T-helper 17 cell (primary cell): ENCODE measurements around the gene FOXI1. TPM values are rescaled to one million over a fixed set of nuclear protein-coding genes. Genes with fewer than 3 reads are reported as not detected.
A peak's percentile ranks its signal among the peaks of the same experiment; 100 is the strongest.

Experiments used
- ATAC-seq: fragments of 150-1000 bp; cut with Tn5 transposase; 2 replicates; pipeline ENCODE4 v1.10.0; 2021; ENCODE audit warnings: mild to moderate bottlenecking, moderate library complexity
- DNase-seq, 3 donors: peaks; one replicate each; pipeline versions ENCODE4 v3.0.0 to v3.0.0-alpha.2; 2020 to 2021
- H3K9me3 ChIP-seq: one replicate; pipeline ENCODE4 v1.7.0; 2013; ENCODE audit warnings: low read length, mild to moderate bottlenecking; ENCODE audit not compliant: control insufficient read depth, poor library complexity, severe bottlenecking
- H3K27ac Mint-ChIP-seq: one replicate; pipeline ENCODE4 v1.8.0; 2022; ENCODE audit warnings: mild to moderate bottlenecking, moderate library complexity, mixed read lengths
- H3K27me3 Mint-ChIP-seq: one replicate; pipeline ENCODE4 v1.8.0; 2022; ENCODE audit warnings: mixed read lengths
- H3K36me3 Mint-ChIP-seq: one replicate; pipeline ENCODE4 v1.8.0; 2022; ENCODE audit warnings: low read depth, mixed read lengths
- H3K4me1 Mint-ChIP-seq: one replicate; pipeline ENCODE4 v1.8.0; 2022; ENCODE audit warnings: mild to moderate bottlenecking, mixed read lengths
- H3K4me3 Mint-ChIP-seq: one replicate; pipeline ENCODE4 v1.8.0; 2022; ENCODE audit warnings: mild to moderate bottlenecking, moderate library complexity, mixed read lengths
- total RNA-seq, 4 donors: library from RNA in 2 of 4; stranded (reverse) in 2 of 4; gene quantifications; one replicate each; pipeline ENCODE4 v1.2.3 and lab custom pipeline; 2022 to 2026

Gene FOXI1
- total RNA-seq (under 1 TPM in 1 of 2 donors, not detected in 1; 0.18 TPM), total RNA-seq (lab: John Stamatoyannopoulos, UW) (0 to 0.46 reads per million in 2 donors)

DNA sequence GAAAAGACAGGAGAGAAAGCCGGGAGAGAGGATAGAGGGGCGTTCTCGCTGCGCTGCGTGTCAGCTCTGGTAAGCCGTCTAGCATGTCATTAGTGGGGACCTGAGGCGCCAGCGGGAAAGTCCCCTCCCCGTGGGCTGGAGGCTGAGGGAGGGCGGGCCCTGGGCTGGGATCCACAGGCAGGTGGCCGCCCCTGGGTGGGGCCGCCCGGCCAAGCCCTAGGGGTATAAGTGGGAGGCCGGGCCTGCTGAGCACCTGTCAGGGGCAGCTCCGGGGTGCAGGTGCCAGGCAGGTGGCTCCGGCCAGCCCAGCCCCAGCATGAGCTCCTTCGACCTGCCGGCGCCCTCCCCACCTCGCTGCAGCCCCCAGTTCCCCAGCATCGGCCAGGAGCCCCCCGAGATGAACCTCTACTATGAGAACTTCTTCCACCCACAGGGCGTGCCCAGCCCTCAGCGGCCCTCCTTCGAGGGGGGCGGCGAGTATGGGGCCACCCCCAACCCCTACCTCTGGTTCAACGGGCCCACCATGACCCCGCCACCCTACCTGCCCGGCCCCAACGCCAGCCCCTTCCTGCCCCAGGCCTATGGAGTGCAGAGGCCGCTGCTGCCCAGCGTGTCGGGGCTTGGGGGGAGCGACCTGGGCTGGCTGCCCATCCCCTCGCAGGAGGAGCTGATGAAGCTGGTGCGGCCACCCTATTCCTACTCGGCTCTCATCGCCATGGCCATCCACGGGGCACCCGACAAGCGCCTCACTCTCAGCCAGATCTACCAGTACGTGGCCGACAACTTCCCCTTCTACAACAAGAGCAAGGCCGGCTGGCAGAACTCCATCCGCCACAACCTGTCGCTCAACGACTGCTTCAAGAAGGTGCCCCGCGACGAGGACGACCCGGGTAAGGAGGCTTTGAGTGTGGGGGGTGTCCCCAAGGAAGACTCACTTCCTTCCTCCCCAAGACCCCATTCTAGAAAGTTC, at the start of gene FOXI1:
FOXI1 (plus strand) TSS at position 256 of the 970 bp plus-strand sequence; CDS start at position 317, 61 bp downstream.
- no peak within 1 kb of the TSS for H3K4me3 Mint-ChIP-seq

DNA sequence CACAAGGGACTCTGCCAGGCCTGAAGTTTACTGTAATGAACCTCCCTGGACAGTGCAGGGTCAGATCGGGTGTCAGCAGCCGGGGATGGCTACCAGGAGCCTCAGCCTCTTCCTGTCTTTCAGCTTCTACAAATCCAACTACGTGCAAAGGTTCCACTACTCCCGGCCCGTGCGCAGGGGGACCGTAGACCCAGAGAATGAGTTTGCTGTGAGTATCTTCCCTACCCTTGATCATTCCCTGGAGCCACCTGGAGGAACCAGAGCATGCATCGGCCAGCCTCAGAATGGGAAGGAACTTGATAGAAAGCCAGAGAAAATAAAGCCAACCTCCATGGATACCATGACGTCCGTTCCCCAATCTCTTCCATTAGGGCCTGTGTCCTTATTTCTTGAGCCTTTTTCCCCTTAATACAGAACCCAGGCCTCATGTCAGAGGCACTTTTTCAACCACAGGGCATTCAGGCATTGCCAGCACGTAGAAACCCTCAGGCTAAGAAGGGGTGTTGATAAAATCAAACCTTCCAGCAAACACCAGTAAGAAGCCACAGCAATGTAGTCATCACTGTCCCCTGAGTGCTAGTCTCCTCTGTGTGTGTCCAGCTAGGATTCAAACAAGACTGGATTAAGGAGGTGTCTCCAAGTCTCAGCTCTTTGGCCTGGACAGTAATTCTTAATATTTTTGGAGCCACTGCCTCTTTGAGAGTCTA, 49.0 kb upstream of the FOXI1 start:
- Mint-ChIP-seq H3K27me3 (no peaks in the 10 kb centered on the region), H3K4me1 (peaks cover 2% of the 10 kb centered on the region), H3K36me3 (peaks cover 13% of the 10 kb centered on the region), H3K27ac (no peak overlapping the region), H3K4me3 (no peak overlapping the region)
- H3K9me3 ChIP-seq: peaks cover 2% of the 10 kb centered on the region
- ATAC-seq (no peak), DNase-seq (no peak)

More for the DNA sequence above, at the start of gene FOXI1:
- no peaks in the 10 kb centered on the region for H3K9me3 ChIP-seq
- H3K36me3 Mint-ChIP-seq: peaks cover 2% of the 10 kb centered on the region
- H3K27ac Mint-ChIP-seq: no peak within 1 kb of the TSS
- H3K4me1 Mint-ChIP-seq: peaks cover 4% of the 10 kb centered on the region
- peaks cover 44% of the 10 kb centered on the region for H3K27me3 Mint-ChIP-seq
- no peak for ATAC-seq
- no peak for DNase-seq

DNA sequence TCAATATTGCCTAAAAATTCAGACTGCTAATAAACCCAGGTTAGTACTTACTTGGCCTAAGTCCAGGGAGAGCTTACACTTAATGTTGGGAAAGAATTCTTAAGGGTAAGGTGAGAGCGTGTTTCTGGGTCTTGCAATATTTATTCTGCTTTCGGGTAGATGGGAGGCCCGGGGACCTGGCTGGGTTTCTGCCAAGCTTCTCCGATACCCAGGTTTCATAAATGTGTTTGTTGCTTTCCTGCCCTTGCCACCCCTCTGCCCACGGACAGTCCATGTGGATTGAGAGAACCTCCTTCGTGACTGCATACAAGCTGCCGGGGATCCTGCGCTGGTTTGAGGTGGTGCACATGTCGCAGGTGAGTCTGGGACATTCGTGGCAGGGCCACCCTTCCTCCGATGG, 48.4 kb upstream of the FOXI1 start:
- Mint-ChIP-seq H3K4me3 (no peak overlapping the region), H3K27ac (no peak overlapping the region), H3K36me3 (peaks cover 13% of the 10 kb centered on the region), H3K27me3 (no peaks in the 10 kb centered on the region), H3K4me1 (peaks cover 2% of the 10 kb centered on the region)
- H3K9me3 ChIP-seq: peaks cover 2% of the 10 kb centered on the region
- DNase-seq: no peak
- ATAC-seq: no peak

DNA sequence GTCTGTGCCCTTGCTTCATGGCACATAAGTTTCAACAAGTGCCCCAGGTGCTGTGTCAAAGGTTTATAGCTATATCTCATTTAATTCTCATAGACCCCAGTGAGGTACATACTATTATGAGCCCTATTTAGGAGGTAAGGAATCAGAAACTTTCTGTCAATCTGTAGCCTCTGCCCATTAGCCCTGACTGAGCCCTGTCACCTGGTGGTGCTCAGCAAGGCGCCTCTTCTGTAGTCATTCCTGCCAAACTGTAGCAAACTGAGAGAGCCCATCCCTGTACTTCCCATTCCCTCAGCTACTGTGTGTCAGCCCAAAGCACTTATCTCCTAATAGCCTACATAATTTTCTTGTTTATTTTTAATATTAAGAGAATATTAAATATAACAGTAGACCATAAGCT, 46.5 kb upstream of the FOXI1 start:
- peaks cover 2% of the 10 kb centered on the region for H3K9me3 ChIP-seq
- no peak overlapping the region for H3K4me3 Mint-ChIP-seq
- H3K27ac Mint-ChIP-seq: no peak overlapping the region
- DNase-seq: no peak
- H3K4me1 Mint-ChIP-seq: no peaks in the 10 kb centered on the region
- H3K36me3 Mint-ChIP-seq: peaks cover 8% of the 10 kb centered on the region
- no peak for ATAC-seq
- no peaks in the 10 kb centered on the region for H3K27me3 Mint-ChIP-seq

DNA sequence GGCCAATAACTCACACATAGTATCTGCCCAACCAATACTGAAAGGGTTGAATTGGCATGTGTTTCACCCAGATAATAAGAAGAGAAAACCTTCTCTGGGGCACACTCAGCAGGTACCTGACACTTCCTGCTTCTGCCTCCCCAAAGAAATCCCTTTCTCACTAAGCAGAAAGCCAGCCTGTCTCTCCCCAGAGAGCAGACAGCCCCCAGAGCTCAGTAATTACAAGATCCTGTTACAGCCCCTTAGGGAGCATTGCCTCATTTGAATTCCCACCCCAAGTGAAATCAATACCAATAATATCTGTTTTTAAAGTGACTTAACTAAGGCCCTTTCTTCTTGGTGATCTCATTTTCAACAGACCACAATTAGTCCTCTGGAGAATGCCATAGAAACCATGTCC, 38.5 kb upstream of the FOXI1 start:
- peaks cover 22% of the 10 kb centered on the region for H3K36me3 Mint-ChIP-seq
- DNase-seq (no peak), ATAC-seq (no peak)
- H3K4me1 Mint-ChIP-seq: no peaks in the 10 kb centered on the region
- no peaks in the 10 kb centered on the region for H3K27me3 Mint-ChIP-seq
- H3K9me3 ChIP-seq: no peaks in the 10 kb centered on the region
- H3K4me3 Mint-ChIP-seq: no peak overlapping the region
- peak overlapping the region; percentile 43 for H3K27ac Mint-ChIP-seq

DNA sequence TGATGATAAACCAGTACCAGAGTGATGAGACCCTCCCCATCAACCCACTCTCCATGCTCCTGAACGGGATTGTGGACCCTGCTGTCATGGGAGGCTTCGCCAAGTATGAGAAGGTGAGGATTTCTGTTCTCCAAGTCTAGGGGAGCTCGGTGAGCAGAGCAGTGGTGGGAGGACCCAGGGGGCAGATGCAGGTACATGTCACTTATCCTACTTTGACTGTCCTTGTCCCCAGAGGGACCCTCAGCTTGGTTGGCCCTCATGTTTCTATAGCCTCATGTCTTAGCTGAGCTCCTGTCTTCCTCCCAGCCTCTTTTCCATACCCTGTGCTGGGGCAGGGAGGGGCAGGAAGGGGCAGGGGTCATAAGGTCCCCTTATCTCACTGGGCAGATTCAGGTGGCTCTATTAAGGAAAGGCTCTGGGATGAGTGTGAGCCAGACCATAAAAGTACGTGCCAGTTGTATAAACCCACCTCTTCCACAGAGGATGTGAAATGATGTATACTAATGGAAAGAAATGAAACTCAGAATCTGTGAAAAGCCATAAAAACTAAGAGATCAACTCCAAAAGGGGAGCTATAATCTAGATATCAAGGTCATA, 38.0 kb upstream of the FOXI1 start:
- peak overlapping the region; percentile 43 for H3K27ac Mint-ChIP-seq
- H3K36me3 Mint-ChIP-seq: peaks cover 22% of the 10 kb centered on the region
- ATAC-seq: no peak
- H3K4me3 Mint-ChIP-seq: no peak overlapping the region
- no peaks in the 10 kb centered on the region for H3K4me1 Mint-ChIP-seq
- no peak for DNase-seq
- no peaks in the 10 kb centered on the region for H3K27me3 Mint-ChIP-seq
- no peaks in the 10 kb centered on the region for H3K9me3 ChIP-seq

DNA sequence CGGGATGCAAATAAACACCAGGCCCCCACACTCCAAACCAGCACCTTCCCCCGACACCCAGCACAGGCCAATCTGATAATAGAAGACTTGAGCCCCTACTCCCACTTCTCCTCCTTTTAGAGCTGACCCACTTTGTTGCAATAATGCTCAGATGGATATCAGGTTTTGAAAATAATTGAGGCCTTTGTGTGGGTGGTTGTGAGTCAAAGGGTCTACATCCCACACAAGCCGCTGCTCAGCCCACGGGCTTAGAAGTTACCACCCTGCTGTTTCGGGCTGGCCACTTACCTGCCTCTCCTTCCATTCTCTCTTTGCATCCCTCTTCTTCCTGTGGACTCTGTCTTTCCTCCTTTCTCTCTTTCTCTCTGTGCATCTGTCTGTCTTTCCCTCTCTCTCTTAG, 36.2 kb upstream of the FOXI1 start:
- Mint-ChIP-seq H3K36me3 (peaks cover 25% of the 10 kb centered on the region), H3K4me3 (no peak overlapping the region), H3K27me3 (no peaks in the 10 kb centered on the region), H3K27ac (no peak overlapping the region), H3K4me1 (no peaks in the 10 kb centered on the region)
- no peak for DNase-seq
- ATAC-seq: no peak
- H3K9me3 ChIP-seq: no peaks in the 10 kb centered on the region

DNA sequence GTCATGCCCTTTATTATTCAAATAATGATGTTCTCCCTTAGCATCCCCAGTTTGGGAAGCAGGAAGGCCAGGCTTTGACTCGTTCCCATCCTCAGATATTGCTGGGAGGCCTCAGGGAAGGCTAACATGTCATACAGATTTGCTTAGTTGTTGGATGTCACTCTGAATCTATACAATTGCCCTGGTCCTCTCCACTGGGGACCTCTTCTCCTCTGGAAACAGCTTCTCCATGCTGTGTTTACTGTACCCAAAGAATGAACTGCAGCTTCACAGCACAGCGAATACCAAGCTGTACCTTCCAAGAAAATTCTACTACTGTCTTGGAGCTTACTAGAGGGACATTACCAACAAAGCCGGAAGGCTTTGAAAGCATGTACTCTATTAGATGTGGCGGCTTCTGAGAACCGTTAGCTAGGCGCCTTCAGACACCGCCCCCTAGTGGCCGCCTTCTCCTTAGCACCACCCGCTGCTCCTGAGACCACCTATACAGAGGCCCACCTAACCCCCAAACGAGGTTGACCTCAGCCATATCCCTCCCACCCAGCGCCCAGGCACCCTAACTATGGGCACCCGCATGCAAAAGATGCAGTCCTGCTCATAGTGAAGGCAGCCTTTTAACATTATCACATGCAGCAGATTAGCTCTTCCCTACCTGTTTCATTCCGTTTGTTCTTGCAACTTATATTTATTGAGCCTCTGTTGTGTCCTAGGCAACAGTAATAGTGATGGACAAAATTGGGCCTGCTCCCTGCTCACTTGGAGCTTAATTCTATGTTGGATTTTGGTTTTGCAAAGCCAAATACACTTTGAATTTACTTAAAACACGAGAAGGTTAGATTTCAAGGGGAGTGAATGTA, 34.9 kb upstream of the FOXI1 start:
- no peak overlapping the region for H3K4me3 Mint-ChIP-seq
- DNase-seq (no peak), ATAC-seq (no peak)
- peaks cover 30% of the 10 kb centered on the region for H3K36me3 Mint-ChIP-seq
- H3K9me3 ChIP-seq: no peaks in the 10 kb centered on the region
- peak overlapping the region; percentile 10 for H3K27ac Mint-ChIP-seq
- H3K4me1 Mint-ChIP-seq: no peaks in the 10 kb centered on the region
- H3K27me3 Mint-ChIP-seq: no peaks in the 10 kb centered on the region

DNA sequence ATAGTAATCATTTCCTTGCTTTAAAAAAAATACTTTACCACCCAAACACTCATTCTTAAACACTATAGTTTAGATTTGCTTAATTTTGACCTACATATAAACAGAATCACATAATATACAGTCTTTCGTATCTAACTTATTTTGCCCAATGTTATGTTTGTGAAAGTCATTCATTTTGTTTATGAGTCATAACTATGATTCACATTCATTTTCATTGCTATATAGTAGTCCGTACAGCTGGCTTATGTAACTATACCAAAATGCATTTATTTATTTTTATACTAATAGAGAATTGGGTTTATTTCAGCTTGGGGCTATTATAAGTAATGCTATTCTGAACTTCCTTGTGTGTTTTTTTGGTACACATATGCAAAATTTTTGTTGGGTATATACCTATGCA, 33.9 kb upstream of the FOXI1 start:
- H3K27me3 Mint-ChIP-seq: no peaks in the 10 kb centered on the region
- DNase-seq: no peak
- no peaks in the 10 kb centered on the region for H3K4me1 Mint-ChIP-seq
- peaks cover 30% of the 10 kb centered on the region for H3K36me3 Mint-ChIP-seq
- ATAC-seq: no peak
- no peak overlapping the region for H3K27ac Mint-ChIP-seq
- no peaks in the 10 kb centered on the region for H3K9me3 ChIP-seq
- H3K4me3 Mint-ChIP-seq: no peak overlapping the region

DNA sequence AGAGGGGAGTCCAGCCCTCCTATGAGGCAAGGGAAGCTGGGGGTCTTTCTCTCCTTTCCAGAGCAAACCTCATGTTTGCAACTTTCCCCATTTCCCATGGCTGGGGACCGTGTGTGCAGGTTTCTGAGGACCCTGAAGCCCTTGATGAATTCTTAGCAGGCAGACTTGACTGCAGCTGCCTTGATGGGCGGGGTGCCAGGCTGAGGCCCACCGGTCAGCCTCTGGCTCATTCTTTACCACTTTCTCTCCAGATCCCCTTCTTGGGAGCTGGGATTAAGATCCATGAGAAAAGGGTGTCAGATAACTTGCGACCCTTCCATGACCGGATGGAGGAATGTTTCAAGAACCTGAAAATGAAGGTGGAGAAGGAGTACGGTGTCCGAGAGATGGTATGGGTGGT, 30.0 kb upstream of the FOXI1 start:
- Mint-ChIP-seq H3K4me3 (no peak overlapping the region), H3K27me3 (no peaks in the 10 kb centered on the region), H3K4me1 (no peaks in the 10 kb centered on the region), H3K36me3 (peaks cover 20% of the 10 kb centered on the region), H3K27ac (peak overlapping the region; percentile 37)
- ATAC-seq (no peak), DNase-seq (no peak)
- H3K9me3 ChIP-seq: no peaks in the 10 kb centered on the region

DNA sequence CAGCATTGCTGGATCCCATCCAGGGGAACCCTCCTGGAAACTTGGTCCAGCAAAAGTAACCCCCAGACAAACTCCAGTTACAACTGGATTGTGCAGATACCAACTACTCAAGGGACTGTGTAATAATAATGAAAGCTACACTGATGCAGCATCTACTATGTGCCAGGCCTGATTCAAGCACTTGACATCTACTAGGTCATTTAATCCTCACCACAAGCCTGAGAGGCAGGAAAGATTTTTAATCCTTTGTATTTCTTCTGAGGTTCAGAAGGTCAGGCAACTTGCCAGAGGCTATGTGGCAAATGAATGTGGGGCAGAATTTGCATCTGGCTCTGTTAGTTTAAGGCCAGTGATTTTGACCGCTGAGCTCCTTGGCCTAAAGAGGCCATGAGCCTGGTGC, 29.5 kb upstream of the FOXI1 start:
- Mint-ChIP-seq H3K36me3 (peaks cover 20% of the 10 kb centered on the region), H3K4me1 (no peaks in the 10 kb centered on the region), H3K27me3 (no peaks in the 10 kb centered on the region), H3K27ac (peak overlapping the region; percentile 16), H3K4me3 (no peak overlapping the region)
- DNase-seq (no peak), ATAC-seq (no peak)
- no peaks in the 10 kb centered on the region for H3K9me3 ChIP-seq

DNA sequence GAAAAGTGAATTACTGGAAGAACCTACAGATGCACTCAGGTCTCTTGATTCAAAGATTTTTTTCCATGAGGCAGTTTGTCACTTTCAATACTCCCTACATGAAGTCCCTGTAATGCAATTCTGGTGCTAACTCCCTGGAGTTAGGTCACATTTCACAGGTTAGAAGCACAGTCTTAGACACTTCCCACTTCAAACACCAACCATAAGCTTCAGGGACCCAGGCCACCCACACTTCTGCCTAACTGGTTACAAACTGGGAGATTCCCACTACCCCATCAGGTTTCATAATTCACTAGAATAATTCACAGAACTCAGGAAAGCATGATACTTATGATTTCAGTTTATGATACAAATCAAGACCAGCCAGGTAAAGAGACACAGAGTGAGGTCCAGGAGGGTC, 29.0 kb upstream of the FOXI1 start:
- H3K36me3 Mint-ChIP-seq: peaks cover 24% of the 10 kb centered on the region
- DNase-seq: no peak
- ATAC-seq: no peak
- H3K27me3 Mint-ChIP-seq: no peaks in the 10 kb centered on the region
- H3K4me3 Mint-ChIP-seq: no peak overlapping the region
- H3K9me3 ChIP-seq: no peaks in the 10 kb centered on the region
- no peak overlapping the region for H3K27ac Mint-ChIP-seq
- H3K4me1 Mint-ChIP-seq: peaks cover 1% of the 10 kb centered on the region
